ENCODE data around the gene ZNF549.
A peak's percentile ranks its signal among the peaks of the same experiment; 100 is the strongest.

The ZNF549 gene

GRCh38 chr19:57566396-57567265 is 39.5 kb downstream of the ZNF549 start:
- no peak for DNase-seq (ENCODE audit: low read depth)

DNA sequence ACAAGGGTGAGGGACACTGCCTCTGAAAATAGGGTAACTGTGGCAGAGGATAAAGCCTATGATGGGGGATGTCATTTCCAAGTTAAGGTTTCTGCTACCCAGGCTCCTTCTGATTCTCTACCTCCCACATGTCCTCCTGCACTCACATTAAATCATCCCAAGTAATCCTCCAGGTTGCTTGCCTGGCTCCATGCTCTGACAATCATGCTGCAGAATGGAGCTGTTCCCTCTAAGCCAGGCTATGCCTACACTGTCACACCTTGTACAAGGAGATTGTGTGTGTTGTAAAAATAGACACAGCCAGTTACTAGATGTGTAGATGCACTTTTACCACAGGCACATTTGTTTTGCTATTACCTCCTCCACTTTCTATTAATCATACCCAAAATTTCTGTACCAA is 43.6 kb downstream of the ZNF549 start:
- no peak for DNase-seq (ENCODE audit: low read depth)

DNA sequence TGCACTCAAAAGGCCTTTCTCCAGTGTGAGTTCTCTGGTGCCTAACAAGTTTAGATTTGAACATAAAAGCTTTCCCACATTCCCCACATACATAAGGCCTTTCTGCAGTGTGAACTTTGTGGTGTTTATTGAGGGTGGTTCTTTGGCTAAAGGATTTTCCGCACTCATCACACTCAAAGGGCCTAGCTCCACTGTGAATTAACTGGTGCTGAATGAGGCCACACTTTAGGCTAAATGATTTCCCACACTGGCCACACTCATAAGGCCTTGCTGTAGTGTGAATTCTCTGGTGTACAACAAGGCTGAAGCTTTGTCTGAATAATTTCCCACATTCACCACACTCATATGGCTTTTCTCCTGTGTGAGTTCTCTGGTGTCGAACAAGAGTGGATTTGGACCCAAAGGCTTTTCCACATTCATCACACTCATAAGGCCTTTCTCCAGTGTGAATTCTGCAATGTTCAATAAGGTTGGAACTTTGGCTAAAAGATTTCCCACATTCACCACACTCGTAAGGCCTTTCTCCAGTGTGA is 45.3 kb downstream of the ZNF549 start:
- DNase-seq (ENCODE audit: low read depth): no peak

DNA sequence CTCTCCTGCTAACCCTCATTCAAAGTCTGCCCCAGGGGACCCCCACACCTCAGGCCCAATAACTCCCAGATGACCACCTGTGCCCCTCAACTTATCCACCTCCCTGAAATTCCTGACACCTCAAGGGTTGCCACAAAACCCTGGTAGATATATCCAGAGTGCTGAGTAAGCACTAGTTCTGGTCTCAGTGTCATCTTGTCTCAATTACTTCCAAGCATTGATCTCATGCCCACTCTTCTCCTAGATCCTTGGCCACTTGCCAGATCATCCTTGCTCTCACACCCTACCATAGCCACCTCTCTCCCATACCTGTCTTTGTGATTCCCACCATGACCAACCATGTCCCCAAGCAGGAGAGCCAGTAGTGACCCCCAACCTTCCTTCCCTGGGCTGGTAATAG is 49.5 kb downstream of the ZNF549 start:
- no peak for DNase-seq (ENCODE audit: low read depth)

- DNase-seq (ENCODE audit: low read depth): peak; percentile 82
Observed at GRCh38 chr19:57578487-57579205, 51.5 kb downstream of the ZNF549 start, which contains the start of gene ZNF416. ZNF416 (minus strand) TSS chr19:57578911; CDS start chr19:57578704, 207 bp downstream.

- DNase-seq (ENCODE audit: low read depth): no peak
Observed at GRCh38 chr19:57583104-57583520, 56.0 kb downstream of the ZNF549 start.

DNA sequence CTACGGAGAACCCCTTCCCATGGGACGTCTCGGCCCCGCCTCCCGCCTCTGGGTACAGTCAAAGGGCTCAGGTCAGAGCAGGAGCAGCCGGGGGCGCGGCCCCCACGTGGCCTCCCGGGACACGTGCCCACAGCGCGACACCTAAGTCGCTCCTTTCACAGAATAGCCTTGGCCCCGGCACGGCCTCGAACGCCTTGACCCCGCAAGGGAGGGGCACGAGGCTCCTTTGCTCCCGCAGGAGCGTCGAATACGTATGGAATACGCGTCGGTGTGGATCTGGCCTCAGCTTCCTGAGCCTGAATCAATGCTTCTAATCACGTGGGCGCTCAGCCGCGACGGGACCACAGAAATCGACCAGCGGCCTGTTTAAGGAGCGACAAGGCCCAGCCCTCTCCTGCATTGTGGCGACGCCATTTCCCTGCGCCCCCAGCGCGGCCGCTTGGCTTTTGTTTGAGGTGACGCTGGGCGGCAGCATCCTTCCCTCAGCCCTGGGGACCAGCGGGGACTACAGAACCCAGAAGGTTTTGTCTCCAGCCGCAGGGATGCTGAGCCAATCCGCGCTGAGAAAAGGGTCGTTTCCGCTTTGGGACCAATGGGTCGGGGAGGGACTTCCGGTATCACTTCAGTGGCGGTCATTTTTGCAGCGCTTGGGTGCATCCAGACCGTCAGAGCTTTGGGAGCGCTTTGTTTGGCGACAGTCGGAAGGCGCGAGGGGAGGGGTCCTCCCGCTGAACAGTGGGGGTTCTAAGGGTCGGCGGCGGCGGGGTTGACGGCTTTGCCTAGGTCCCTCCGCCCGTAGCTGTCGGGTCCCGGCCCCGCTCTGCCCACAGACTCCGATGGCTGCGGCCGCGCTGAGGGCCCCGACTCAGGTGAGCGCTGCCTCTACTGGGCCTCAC is 56.6 kb downstream of the ZNF549 start, which contains the start of gene ZIK1:
TSS of gene ZIK1 (plus strand) at position 625 of the 896 bp plus-strand sequence. CDS start at position 837, 212 bp downstream.
- DNase-seq (ENCODE audit: low read depth): peak; percentile 60

GRCh38 chr19:57587529-57587928 is 60.4 kb downstream of the ZNF549 start:
- DNase-seq (ENCODE audit: low read depth): no peak

- DNase-seq (ENCODE audit: low read depth): no peak
Observed at GRCh38 chr19:57599377-57599760, 72.2 kb downstream of the ZNF549 start.

GRCh38 chr19:57599761-57600383 is 72.7 kb downstream of the ZNF549 start, which contains the start of gene ZNF530:
ZNF530 (plus strand) TSS chr19:57599885; CDS start chr19:57604346, 4,461 bp downstream.
- DNase-seq (ENCODE audit: low read depth): peak; percentile 80

GRCh38 chr19:57606931-57607330 is 79.8 kb downstream of the ZNF549 start:
- no peak for DNase-seq (ENCODE audit: low read depth)
